M059J (cell line): Measurements from ENCODE around the gene AMOTL2. TPM values are rescaled to one million over a fixed set of nuclear protein-coding genes. Genes with fewer than 3 reads are reported as not detected.

Experiments
- DNase-seq: peaks from one replicate; pipeline ENCODE4 v3.0.0-alpha.2; 2012; ENCODE audit warnings: low read depth
- total RNA-seq: library from RNA; depleted of rRNA; stranded (reverse); fragments of >200 nt; shearing (Covaris generic); gene quantifications from 2 replicates; pipeline ENCODE4 v1.2.3, GENCODE V29; 2014

The AMOTL2 gene
- total RNA-seq, 1 experiment from 2014 or later = 96.1 TPM

DNA sequence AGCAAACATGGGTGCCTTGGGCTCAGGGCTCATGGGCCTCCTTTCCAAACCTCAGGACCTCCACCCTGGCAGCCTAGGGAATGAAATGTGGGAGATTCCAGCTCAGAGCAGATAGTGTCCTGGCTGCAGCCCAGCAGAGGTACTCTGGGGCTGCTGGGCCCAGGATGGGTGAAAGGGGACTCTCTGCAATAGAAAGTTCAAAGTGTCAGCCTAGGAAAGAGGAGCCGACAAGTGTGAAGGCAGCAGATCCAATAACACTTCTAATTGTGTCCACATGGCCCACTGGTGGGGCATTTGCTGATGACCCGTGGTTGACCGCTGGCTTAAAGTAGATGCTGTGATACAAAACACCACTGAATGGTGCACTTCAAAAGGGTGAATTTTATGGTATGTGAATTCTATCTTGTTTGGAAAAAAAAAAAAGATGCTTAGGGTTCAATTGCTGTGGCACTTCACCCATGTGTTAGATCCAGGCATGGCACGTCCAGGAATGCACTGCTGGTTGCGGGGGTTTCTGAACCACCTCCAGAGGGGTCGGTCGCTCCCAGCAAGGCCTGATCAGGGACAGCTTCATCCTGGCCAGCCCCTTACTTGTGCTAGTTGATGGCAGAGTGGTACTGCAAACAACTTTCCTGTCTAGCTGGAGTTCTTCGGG is 20.9 kb downstream of the AMOTL2 start:
- no peak for DNase-seq

DNA sequence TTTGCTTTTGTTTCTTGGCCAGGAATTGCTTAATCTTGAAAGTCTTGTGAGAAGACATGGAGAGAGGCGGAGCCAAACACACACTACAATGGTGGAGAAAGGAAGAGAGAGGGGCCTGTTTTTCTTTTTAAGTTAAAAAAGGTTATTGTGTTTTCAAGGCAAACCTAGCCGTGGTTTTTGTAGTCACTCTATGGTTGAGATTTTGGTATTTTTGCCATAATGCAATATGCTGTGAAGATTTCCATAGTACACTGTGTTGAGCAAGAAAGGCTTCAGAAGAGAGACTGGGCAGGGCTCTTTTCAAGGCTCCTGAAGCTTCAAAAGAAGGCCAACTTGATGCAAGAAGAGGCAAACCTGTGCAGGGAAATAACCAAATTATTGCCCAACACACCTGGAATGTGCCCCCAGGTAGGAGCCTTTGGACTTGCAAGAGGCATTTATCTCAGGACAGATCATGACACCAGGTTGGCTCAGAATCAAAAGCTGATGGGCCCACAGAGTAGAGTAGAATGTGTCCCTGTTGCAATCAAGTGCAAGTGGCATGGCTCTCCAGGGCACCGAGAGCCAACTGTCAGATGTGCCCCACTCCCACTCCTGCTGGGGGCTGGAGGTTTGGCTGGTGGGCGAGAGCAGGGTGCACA is 22.1 kb downstream of the AMOTL2 start:
- DNase-seq = no peak

DNA sequence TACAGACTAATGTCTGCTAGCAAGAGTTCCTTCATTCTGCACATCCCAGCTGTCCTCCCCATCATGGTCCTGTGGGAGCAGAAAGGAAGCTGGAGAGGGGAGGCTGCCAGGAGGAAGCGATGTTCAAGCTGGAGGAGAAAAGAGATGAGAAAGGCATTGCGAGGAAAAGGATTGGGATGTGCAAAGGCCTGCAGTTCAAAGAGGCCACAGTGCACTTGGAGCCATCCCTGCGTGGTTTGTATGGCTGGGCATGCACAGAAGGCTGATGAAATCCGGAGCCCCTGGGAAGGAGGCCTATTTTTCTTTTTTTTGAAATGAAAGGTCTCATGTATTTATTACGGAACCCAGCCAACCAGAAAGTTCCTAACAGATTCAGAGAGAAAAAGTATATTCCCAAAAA is 22.8 kb downstream of the AMOTL2 start:
- no peak for DNase-seq

DNA sequence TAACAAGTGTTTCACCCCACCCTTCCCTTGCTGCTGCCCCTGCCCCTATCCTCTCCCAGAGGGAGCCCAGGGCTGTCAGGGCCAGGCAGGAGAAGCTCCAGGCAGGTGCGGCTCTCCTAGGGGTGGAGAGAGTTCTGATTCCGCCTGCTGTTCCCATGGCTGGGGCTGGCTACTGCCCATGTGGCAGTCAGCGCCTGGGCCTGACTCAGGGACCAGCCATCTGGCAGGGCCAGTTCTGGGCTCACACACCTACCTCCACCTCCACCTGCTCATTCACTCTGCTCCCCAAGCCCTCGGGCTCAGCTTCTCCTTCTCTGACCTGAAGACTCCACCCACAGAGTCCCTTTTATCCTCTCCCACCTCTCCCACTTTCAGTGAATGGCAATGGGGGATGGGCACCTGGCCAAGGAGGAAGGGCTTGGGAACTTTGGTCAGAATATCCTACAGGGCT is 23.4 kb downstream of the AMOTL2 start:
- no peak for DNase-seq

DNA sequence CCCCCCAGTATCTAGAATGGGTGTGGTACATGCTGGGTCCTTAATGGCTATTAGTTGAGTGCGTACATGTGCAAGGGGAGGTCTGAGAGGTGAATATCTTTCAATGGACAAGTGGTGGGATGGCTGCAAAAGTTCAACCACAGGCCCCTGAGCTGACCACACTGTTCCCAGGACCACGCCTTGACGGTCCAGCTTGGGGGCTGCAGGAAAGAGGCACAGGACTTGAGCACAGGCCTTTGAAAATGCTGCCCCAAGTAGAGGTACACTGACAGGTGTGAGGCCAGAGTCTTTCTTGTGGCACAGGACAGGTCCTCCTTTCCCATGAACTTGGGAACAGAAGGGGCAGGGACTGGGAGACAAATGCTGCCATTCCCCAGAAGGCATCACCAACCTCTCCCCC is 24.0 kb downstream of the AMOTL2 start:
- no peak for DNase-seq

DNA sequence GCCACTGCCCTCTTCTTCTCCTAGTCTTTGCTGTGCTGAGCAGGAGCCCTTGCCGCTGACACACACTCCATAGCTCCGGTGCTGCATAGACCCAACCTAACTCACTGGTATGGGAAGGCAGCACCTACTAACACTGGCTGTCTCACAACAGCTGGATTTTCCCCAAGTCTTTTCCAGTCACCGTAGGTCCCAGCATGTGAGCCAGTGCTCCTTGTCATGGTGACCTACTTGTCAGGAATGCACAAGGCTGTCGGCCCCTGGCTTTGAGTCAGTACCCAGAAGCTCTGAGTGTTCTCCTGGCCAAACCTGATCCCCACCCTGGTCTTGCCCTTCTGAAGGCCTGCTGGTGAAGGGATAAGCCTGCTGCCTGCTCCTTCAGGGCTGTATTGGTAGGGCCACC is 25.7 kb downstream of the AMOTL2 start:
- peak; percentile 87 for DNase-seq

DNA sequence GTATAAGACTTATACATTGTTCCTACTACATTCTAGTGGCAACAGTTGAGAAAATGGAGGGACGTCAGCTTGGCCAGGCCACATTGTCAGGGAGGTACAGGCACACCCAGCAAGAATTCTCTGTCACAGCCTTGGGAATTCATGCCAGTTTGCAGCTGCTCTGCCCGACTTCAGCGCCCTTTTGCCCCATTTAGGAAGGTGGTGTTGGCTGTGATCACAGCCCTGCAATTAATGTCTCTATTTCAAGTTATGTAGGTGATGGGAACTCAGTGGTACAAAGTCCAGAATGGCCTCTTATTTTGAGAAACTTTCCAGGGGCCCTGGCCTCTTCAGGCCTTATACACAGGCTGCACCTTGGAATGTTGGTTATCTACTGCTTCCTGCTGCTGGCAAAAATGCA is 26.7 kb downstream of the AMOTL2 start:
- DNase-seq = no peak

DNA sequence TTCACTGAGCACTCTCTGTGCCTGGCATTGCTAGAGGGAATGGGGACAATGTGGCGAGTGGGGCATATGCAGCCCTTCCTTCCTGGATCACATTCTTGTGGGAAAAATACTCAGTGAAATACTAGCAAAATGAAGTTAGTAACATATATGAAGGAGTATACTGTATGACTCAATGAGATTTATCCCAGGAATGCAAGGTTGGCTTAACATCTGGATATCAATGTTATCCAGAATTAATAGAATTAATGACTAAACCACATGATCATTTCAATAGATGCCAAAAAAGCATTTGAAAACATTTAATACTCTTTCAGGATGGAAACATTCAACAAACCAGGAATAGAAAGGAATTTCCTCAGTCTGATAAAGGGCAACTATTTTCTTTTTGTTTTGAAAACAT is 27.5 kb downstream of the AMOTL2 start:
- no peak for DNase-seq

DNA sequence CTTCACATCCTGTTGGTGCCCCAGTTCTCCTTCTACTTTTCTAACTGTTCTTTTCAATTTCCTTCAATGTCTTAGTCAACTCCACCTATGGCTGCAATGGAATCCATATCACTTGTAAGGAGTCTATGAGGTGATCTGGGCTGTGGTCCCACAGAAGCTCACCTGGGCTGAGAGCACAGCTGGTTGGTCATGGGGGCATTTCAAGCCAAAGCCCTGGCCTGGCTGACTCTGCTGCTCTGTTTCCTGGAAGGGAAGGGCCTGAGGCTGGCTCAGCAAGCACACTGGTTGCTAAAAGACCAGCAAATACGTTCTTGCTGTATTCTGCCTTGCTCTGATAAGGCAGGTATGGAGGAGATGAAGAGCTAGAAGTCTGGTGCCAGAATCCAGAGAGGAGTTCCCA is 29.0 kb downstream of the AMOTL2 start:
- no peak for DNase-seq

DNA sequence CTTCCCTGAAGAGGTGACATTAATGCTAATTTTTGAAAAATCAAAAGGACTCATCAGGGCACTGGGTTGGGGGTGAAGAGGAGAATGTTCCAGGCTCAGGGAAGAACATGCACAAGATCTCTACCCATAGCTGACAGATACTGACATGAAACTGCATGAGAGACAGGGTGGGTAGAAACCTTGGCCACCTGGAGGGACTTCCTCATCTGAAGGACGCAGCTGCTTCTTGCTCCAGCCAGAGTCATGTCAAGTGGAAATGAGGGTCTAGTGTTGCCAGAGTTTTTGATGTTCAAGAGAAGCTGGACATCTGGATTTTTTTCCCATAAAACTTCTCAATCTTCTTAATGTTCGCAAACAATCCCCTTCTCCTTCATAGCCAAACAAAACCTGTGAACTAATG is 29.7 kb downstream of the AMOTL2 start:
- no peak for DNase-seq

DNA sequence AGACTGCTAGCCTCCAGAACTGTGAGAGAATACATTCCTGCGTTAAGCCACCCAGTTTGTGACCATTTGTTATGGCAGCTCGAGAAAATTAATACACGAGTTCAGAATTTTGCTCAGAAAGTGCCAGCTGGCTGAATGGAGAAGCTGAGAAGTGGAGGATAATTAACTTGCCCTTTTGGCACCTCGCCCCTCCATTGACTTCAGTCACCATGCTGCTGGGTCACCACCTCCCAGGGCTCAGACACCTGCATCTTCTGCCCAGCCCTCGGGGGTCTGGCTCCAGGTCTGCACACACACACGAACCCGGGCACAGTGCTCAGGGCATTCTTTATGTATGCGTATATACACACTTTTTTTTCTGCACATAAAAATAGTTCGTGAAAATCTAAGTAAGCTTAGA is 32.0 kb downstream of the AMOTL2 start:
- DNase-seq = no peak

DNA sequence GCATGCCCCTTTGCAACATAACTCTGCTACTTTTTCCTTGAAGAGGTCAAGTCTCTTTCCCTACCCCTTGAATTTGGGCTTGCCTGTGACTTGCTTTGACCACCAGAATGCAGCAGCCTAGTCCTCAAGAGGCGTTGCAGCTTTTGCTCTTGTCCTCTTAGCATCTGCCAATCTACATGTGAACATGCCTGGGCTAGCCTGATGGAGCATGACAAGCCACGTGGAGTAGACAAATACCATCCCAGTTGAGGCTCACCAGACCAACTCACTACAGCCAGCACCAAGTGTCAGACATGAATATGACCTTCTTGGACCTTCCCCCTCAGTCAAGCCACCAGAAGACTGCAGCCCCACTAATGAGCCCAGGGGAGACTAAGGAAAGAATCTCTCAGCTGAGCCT is 32.9 kb downstream of the AMOTL2 start:
- DNase-seq = no peak

DNA sequence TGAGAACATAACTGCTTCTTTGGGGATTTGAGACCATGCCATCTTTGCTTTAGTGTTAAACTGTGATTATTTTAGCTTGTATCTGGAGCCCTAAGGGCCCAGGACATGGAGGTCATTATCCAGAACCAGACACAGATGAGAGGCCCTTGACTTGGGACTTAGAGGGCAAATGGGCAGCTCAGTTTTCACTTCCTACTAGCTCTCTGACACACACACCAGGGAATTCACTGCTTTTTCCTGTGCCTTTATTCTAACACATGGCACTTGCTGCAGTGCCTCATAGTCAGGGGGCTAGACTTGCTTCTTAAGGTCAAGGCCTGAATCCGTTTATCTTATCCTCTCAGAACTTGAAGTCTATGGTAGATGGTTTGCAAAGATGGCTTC is 33.3 kb downstream of the AMOTL2 start:
- no peak for DNase-seq

DNA sequence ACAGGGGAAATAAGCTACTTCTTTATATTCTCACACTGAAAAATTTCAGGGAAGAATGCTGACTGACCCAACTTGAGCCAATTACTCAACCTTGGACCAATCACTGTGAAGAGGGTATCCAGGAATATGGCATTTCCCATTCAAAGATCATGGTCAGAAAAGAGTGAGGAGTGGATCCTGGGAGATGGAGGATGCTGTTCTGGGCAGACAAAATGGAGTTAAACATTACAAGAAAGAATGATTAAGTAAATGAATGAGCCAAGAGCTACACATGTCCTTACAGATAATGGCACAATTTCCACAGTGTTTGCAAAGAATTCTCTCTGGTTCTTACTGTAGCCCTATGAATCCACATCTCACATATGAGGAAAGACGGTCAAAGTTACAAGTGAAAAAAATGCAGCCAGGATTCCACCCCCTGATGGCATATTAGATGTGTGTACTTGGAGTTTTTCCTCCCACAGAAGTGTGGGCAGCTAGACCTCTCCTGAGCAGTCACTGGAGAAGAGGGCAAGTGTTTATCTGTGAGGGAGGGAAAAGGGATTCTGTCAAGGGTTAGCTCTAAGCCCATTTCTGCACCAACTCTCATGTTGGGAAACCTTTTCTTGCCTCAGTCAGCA is 33.8 kb downstream of the AMOTL2 start:
- no peak for DNase-seq

DNA sequence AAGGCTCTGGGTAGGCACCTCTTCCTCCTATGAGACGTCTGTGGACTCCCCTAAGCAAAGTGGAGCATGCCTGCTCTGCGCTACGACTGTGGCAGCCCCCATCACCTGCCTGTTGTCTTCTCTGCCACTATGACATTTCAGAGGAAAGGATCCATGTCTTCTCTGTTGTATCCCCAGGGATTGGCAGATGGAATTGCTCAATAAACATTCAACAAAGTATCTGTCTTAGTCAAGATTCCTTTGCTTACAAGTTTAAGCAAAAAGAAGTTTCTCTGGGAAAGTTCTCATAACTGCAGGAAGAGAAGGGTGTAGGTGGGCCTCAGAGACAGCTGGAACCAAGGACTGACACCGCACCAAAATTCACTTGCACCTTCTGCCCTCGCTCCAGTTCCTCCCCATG is 34.3 kb downstream of the AMOTL2 start:
- no peak for DNase-seq

DNA sequence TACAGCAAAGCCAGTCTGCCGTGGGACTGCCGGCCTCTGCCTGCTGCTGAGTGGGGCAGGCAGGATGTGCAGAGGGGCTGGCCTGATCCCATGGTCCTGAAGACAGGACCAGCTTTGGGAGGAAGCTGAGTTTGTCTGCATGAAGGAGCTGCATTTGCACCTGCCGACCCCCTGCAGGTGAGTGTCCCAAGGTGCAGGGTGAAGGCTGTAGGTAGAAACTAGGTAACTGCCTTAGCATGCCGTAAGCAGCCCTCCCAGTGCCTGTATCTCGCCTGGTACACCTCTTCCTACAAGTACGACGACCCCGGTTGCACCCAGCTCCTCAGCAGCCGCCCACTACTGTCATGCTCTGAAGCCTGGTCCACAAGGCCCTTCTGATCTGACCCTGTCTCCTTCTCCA is 34.9 kb downstream of the AMOTL2 start:
- no peak for DNase-seq

DNA sequence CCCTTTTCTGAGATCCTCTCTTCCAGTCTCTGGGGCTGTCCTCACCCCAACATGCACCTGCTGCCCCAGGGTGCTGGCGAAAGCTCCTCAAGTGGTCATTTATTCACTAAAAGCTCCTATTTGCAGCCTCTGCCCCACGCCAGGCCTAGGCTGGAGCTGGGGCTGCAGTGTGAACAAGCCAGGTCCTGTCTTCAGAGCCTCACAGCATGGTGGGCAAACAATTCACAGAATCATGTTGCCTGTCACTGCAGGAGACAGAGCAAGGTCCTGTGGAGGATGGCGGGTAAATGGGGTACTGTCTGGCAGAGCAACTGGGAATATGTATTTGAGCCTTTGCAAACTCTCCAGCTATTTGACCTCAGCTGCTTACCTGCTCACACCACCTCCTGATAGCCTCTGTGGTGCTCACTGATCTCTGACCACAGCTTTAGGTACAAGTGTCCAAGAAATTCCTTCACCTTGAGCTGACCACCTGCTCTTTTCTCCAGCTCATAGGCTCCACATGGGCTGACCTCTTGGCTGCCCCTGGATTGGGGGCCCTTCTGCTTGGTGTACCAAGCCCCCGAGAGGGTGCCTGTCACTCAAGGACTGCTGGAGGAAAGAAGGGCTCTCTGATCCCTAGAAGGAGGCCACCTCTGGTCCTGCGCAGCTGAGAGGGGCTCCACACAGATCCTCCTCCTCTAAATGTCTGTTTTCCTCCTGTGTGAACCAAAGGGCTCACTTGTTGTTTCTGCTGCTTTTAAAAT is 35.6 kb downstream of the AMOTL2 start:
- DNase-seq = no peak

DNA sequence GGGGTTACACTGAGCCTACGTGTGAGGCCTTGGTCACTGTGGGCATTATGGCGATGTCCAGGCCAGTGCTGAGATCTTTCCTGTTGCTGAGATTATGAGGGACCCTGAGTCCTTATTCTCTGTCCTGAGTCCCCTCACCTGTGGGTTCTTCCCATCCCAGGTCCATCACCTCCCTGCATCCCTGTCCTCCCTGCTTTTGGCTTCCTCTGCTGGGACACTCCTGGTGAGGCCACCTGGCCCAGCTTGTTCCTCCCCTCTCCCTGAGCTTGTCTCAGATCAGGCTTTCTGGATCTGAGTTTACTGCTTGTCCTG is 36.1 kb downstream of the AMOTL2 start:
- DNase-seq = no peak

DNA sequence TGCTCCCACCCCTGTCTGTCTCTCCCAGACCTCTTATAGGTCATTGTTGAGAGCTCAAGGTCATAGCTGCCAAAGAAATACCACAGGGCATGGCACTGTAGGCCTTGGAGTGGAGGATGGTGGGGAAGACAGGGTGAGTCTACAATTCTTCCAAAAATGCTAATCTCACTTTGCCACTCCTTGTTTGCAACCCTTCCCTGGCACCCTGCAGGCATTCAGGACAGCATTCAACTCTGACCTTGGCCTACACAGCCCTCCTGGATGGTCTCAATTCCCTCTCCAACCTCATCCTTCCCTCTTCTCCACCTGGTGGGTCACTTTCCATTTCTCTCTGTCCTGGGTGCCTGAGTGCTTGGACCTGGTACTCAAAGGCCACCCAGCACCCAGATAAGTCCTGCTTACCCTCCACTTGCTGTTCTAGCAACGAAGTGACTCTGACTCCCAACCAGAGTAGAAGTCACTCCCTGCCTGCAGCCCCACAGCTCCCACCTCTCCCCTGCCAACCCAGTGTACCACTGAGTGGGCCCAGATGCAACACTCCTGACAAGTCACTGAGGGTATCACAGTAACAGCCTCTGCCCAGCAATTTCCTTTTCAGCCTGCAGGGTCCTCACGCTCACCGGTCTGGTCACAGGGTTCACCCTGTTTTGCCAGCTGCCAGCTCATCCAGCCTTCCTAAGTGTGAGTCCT is 36.6 kb downstream of the AMOTL2 start:
- no peak for DNase-seq

DNA sequence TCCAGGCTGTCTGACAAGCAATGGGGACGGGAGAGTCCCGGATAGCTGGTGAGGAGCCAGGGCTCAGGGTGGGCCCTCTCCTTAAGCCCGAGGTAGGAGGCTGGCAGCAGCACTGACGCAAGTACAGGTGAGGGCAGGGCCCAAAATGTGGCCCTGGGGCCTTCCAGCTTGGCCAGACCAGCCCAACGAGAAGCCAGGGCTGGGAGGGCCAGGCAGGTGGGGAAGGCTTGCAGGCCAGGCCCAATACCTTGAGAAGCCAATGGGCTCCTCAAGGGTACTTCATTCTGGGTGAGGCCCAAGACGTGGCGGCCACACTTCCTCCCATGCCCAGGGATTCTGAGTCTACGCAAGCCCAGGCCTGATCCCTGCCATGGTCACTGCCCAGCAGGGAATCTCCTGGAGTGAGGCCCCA is 37.2 kb downstream of the AMOTL2 start:
- no peak for DNase-seq

DNA sequence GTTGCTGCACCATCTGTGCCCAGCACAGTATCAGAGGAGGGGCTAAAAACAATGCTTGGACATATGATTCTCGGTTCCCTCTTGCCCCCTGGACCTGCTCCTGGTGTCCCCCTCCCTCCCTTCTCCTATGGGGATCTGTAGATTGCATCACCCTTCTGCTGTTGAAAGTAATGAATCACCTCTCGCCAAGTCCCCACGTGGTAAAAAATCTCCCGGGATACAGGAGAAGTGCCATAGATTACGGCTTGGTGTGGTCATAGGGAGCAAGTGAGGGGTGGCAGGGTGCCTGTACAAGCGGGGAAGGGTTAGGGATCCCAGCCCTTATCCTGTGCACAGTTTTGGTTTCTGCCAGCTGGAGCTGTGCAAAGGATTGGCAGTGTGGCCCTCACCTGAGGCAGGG is 37.7 kb downstream of the AMOTL2 start:
- DNase-seq = peak; percentile 82

DNA sequence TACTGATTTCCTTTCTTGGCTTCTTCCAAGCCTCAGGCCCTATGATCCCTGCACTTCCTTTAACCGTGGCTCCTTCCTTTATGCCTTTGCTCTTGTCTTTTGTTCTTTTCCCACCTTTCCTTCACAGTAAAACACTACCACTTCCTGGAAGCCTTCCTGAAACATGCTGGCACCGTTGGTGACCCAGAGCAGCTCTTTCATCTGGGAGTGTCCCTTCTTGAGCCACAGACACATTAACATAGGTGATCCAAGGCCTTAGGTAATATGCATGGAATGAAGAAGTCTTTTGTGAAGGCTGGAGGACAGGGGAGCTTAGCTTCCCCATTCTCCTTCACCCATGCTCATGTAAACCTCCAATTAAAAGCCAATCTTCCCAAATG is 39.4 kb downstream of the AMOTL2 start:
- no peak for DNase-seq
